HG03342 (cell line): ENCODE measurements around the gene HTRA2.

ENCODE experiments used
- ATAC-seq: cut with Tn5 transposase; IDR thresholded peaks from one replicate; pipeline ENCODE4 v1.9.1; 2021; ENCODE audit warnings: mild to moderate bottlenecking, moderate library complexity; ENCODE audit not compliant: unreplicated experiment

The HTRA2 gene

GRCh38 chr2:74499940-74500577 is 29.7 kb upstream of the HTRA2 start:
- no peak for ATAC-seq

GRCh38 chr2:74500578-74500946 is 29.2 kb upstream of the HTRA2 start:
- no peak for ATAC-seq

GRCh38 chr2:74501335-74502071 is 28.2 kb upstream of the HTRA2 start:
- ATAC-seq: no peak

DNA sequence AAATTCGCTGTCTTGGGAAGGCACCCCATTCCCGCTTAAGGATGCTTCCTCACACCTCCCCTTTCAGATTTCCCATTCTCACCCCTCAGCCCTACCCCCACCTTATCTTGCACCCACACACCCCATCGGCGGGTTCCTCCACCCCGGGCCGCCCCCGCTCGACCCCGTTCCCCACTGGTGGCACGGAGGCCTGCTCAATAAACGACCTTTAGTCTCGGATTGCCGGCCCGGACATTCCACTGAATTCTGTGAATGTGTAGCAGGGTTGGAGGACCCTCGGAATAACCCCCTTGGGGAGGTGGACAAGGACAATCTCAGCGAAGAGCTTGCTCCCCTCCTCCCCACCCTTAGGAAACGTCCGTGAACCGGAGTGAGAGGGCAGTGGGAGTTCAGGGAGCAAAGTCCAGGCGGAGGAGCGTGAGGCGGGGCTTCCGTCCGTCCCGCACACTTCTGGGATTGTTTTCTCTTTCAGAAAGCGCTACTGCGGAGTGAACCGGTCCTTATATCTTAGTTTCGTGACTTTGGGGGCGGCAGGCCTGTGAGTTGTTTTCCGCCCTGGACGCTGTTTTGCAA is 27.5 kb upstream of the HTRA2 start:
- ATAC-seq: no peak

- peak; percentile 30 for ATAC-seq
Observed at GRCh38 chr2:74502720-74503505, 26.8 kb upstream of the HTRA2 start.

GRCh38 chr2:74503506-74504475 is 25.9 kb upstream of the HTRA2 start:
- no peak for ATAC-seq

- ATAC-seq: no peak
Observed at GRCh38 chr2:74504591-74504990, 25.1 kb upstream of the HTRA2 start.

- no peak for ATAC-seq
Observed at GRCh38 chr2:74505448-74506246, 24.1 kb upstream of the HTRA2 start.

DNA sequence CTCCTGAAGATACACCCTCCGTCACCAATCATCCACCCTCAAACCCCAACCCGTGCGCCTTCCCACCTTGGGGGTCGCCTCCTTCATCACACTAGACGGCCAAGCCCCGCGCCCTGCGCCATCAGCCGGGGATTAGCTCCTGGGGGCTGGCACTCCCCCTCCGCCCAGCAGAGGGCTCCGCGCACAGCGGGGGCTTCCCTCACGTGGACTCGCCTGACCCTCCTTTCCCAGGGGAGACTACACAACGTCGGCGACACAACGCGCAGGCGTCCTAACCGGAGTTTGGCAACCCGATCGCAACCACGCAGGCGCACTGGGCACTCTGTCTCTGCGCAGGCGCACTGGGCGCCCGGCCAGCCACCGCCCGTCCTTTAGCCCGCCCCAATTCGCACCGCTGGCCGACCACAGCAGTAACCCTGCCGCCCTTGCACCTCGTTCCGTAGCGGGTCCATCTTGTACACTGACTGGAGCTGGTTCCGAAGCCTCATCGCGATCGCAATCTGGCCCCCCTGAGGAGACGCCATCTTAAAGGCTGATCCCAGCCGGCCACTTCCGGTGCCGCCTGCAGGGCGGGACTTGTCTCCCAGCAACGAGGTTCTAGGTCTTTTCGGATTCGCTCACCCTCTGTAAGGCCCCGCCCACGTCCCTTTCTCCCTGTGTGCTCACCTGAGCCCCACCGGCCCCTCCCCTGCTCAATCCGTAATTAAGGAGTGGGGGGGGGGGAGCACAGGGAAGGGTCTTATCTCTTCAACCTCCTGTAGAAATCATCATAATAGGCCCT is 22.4 kb upstream of the HTRA2 start, which contains the start of gene PCGF1:
Gene PCGF1 (minus strand): TSS at position 551 of the 781 bp plus-strand sequence. CDS start 27 bp downstream, at position 524.
- ATAC-seq: peak; percentile 88

DNA sequence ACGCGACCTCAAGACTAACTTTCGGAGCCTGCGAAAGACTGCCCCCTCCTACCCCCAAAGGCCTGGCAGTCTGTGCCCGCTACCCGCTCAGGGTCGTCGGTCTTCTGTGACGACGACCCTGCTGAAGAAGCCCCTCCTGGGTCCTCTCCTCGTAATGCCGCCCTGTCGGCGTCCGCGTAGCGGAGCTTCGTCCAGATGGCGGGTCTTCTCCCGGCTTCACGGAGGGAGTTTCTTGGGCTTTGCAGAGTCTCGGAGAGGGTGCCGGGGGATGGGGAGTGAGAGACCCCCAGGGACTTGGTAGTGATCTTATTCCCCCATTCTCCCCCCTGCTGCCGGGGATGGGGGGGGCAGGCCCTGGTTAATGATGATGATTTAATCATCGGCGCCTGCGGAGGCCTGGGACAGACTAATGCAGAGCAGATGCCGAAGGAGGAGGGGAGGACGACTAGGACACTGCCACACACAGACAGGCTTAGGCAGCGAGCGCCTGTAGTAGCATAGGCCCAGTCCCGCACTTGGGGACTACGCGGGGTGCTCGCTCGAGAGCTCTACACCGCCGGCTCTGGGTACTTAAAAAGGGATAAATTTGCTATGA is 21.7 kb upstream of the HTRA2 start:
- ATAC-seq: peak; percentile 1

- no peak for ATAC-seq
Observed at GRCh38 chr2:74510272-74510671, 19.5 kb upstream of the HTRA2 start.

- no peak for ATAC-seq
Observed at GRCh38 chr2:74511104-74511989, 18.4 kb upstream of the HTRA2 start.

DNA sequence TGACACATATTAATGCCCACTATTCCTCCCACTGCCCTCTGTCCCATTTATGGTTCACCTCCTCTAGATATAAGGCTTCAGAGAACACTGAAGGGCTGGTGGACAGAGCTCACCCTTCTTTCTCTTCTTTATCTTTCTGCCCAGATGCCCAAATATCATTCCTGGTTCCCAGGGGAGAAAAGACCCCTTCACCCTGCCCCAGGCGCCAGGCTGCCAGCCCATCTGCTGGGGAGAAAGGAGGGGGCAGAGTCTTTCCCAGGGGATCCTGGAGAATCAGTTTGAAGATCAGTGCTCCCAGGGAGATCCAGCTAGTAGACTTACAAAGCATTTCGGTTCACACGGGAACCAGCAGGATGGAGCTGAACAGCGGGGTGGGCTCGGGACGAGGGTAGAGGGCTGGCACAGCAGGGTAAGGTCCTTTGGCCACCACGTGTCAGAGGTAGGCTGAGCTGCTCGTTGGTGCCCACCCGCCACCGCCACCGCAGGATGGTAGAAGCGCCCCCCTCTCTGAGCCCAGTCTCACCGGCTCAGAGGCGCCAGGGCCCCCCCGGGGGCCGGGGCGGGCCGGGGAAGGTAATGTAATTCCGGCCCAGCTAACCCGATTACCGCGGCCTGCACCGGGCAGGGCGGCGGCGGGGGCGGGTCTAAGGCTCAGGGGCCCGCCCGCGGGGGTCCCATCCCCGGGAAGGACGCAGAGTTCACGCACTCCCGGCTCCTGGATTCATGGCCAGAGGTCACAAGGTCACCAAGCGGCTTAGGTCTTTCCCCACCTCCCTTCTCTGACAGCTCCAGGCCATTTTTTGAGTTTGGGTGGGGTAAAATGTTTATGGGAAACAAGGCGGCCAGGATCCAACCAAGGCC is 16.8 kb upstream of the HTRA2 start:
- no peak for ATAC-seq

DNA sequence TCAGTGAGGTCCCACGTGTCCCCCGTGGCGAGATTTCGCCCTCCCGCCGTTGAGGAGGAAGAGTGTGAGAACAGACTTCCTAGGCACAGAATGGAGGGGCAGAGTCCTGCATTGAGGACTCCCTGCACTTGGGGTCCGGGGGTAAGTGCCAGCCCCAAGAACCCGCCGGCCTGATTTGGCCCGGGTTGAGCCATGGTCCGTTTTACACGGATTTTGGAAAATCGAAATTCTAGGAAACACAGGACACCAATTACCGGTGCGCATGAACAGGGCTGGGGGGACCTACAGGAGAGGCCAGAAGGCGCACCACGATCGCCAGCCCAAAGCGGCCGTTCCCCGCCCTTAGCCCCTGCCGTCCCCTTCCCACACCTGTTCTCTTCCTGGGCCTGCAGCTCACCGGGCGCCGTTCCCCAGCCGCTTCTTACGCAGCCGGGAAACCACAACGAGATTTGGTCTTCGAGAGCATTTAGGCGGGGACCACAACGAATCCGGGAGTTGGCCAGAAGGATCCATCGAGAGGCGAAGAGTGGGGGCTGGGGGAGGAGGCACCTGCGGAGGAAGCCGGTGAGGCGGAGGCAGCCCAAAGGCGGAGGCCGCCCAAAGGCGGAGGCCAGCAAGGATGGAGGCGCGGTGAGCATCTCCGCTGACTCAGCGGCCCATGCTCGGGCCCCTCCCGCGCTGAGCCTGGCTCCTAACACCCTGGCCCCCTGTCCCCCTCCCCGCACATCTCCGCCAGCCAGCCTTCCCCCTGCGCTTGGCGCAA is 15.9 kb upstream of the HTRA2 start:
- no peak for ATAC-seq

DNA sequence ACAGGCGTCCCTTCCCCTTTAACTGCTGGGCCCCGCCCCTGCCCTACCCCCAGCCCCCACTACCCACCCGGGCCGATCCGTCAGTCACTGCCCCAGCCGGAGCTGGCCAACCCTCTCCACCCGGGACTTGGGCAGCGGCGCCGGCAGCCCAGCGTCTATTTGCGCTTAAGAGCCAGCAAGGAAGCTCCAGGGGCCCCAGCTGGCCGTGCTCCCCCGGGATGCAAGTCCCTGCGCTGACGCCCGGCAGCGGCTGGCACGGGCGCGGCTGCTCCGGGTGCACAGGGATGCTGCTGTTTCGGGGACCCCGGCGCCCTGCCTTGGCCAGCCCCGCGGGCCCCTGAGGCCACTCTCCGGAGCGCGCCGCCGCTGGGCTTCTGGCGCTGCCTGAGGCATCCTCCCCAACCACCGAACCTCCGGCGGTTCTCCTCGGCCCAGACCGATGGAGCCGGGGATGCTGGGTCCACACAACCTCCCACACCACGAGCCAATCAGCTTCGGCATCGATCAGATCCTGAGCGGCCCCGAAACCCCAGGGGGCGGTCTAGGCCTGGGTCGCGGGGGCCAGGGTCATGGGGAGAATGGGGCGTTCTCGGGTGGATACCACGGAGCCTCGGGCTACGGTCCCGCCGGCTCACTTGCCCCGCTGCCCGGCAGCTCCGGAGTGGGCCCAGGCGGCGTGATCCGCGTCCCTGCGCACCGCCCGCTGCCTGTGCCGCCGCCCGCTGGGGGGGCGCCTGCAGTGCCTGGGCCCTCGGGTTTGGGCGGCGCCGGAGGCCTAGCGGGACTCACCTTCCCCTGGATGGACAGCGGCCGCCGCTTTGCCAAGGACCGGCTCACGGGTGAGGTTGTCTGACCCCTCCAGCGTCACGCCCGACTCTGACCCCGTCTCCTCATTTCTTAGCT is 15.1 kb upstream of the HTRA2 start, which contains the start of gene TLX2:
Gene TLX2 (plus strand): TSS at position 83 of the 903 bp plus-strand sequence. CDS start 357 bp downstream, at position 440.
- ATAC-seq: no peak
